WTC11 (cell line): ENCODE results near the gene DDI2. TPM values are rescaled to one million over a fixed set of nuclear protein-coding genes. Genes with fewer than 3 reads are reported as not detected.

ENCODE experiments used
- ATAC-seq: fragments of 200-7000 bp; cut with Tn5 transposase; 2 replicates; pipeline ENCODE4 v1.10.0; 2021; ENCODE audit warnings: mild to moderate bottlenecking, moderate library complexity
- CTCF ChIA-PET: fragments of 300-600 bp; sonication (Branson Sonifier 250); formaldehyde crosslinking; loops from one replicate; lab custom pipeline; 2021; ENCODE audit warnings: antibody characterized with exemption; lab: Charles Lee
- POLR2A ChIA-PET: fragments of 350-600 bp; sonication (Branson Sonifier 250); formaldehyde crosslinking; loops from one replicate; lab custom pipeline; 2021; ENCODE audit warnings: antibody characterized with exemption; lab: Charles Lee
- DNase-seq: peaks from one replicate; pipeline ENCODE4 v3.0.0; 2021; ENCODE audit warnings: low spot score
- H3K27ac Mint-ChIP-seq: 2 replicates; pipeline ENCODE4 v1.8.0; 2021; ENCODE audit warnings: mixed read lengths
- H3K27me3 Mint-ChIP-seq: 2 replicates; pipeline ENCODE4 v1.8.0; 2021; ENCODE audit warnings: low read depth, mild to moderate bottlenecking, moderate library complexity, mixed read lengths
- H3K36me3 Mint-ChIP-seq: 2 replicates; pipeline ENCODE4 v1.8.0; 2021; ENCODE audit warnings: mixed read lengths
- H3K4me1 Mint-ChIP-seq: 2 replicates; pipeline ENCODE4 v1.8.0; 2022; ENCODE audit warnings: mixed read lengths
- H3K4me3 Mint-ChIP-seq: 2 replicates; pipeline ENCODE4 v1.8.0; 2021; ENCODE audit warnings: mild to moderate bottlenecking, moderate library complexity, mixed read lengths
- H3K9me3 Mint-ChIP-seq: 2 replicates; pipeline ENCODE4 v1.8.0; 2021; ENCODE audit warnings: mixed read lengths
- ATF1 ChIP-seq: sonication (generic); formaldehyde crosslinking; IDR thresholded peaks from 2 replicates; pipeline ENCODE4 v1.8.1; 2023; ENCODE audit warnings: mild to moderate bottlenecking, moderate library complexity, missing genetic modification reagents
- ESRRA ChIP-seq: sonication (generic); formaldehyde crosslinking; IDR thresholded peaks from 2 replicates; pipeline ENCODE4 v1.8.1; 2022; ENCODE audit warnings: mild to moderate bottlenecking, missing genetic modification reagents, borderline replicate concordance
- ETV6 ChIP-seq: sonication (generic); formaldehyde crosslinking; IDR thresholded peaks from 2 replicates; pipeline ENCODE4 v1.8.1; 2022; ENCODE audit warnings: mild to moderate bottlenecking, missing genetic modification reagents
- FOXJ3 ChIP-seq: sonication (generic); formaldehyde crosslinking; IDR thresholded peaks from 2 replicates; pipeline ENCODE4 v1.9.0; 2021; ENCODE audit warnings: missing genetic modification reagents, mild to moderate bottlenecking, borderline replicate concordance
- FOXK1 ChIP-seq: sonication (generic); formaldehyde crosslinking; IDR thresholded peaks from 2 replicates; pipeline ENCODE4 v1.8.0; 2022; ENCODE audit warnings: mild to moderate bottlenecking, moderate library complexity, missing genetic modification reagents
- IRF2 ChIP-seq: sonication (generic); formaldehyde crosslinking; IDR thresholded peaks from 2 replicates; pipeline ENCODE4 v1.8.0; 2022; ENCODE audit warnings: low read depth, missing genetic modification reagents, borderline replicate concordance
- NR3C1 ChIP-seq: sonication (generic); formaldehyde crosslinking; conservative IDR thresholded peaks from 2 replicates; pipeline ENCODE4 v1.8.1; 2023; ENCODE audit warnings: low read depth, mild to moderate bottlenecking, missing genetic modification reagents
- TEAD4 ChIP-seq: sonication (generic); formaldehyde crosslinking; IDR thresholded peaks from 2 replicates; pipeline ENCODE4 v1.8.0; 2022; ENCODE audit warnings: mild to moderate bottlenecking, missing genetic modification reagents
- ZNF121 ChIP-seq: sonication (generic); formaldehyde crosslinking; IDR thresholded peaks from 2 replicates; pipeline ENCODE4 v1.8.0; 2023; ENCODE audit warnings: missing genetic modification reagents
- ZNF138 ChIP-seq: sonication (generic); formaldehyde crosslinking; conservative IDR thresholded peaks from 2 replicates; pipeline ENCODE4 v1.8.1; 2022; ENCODE audit warnings: mild to moderate bottlenecking, moderate library complexity, missing genetic modification reagents
- total RNA-seq: library from RNA; stranded (reverse); gene quantifications from 3 replicates; pipeline ENCODE4 v1.2.3, GENCODE V29; 2021
- TF ChIP-seq, protein P1 (sequence below): sonication (generic); formaldehyde crosslinking; IDR thresholded peaks from 2 replicates; pipeline ENCODE4 v1.8.0; 2023; ENCODE audit warnings: missing genetic modification reagents, mild to moderate bottlenecking, borderline replicate concordance
- TF ChIP-seq, protein P2 (sequence below): sonication (generic); formaldehyde crosslinking; conservative IDR thresholded peaks from 2 replicates; pipeline ENCODE4 v1.8.1; 2023; ENCODE audit warnings: mild to moderate bottlenecking, low read depth, missing genetic modification reagents, moderate library complexity
- TF ChIP-seq, protein P3 (sequence below): fragments of 200-600 bp; IDR thresholded peaks from 2 replicates; pipeline ENCODE4 v1.8.0; 2022; ENCODE audit warnings: antibody characterized with exemption
- TF ChIP-seq, protein P4 (sequence below): sonication (generic); formaldehyde crosslinking; IDR thresholded peaks from 2 replicates; pipeline ENCODE4 v1.8.1; 2022; ENCODE audit warnings: low read depth, mild to moderate bottlenecking, moderate library complexity, missing genetic modification reagents, borderline replicate concordance
- TF ChIP-seq, protein P5 (sequence below): sonication (generic); formaldehyde crosslinking; IDR thresholded peaks from 2 replicates; pipeline ENCODE4 v1.8.1; 2023; ENCODE audit warnings: mild to moderate bottlenecking, missing genetic modification reagents
- TF ChIP-seq, protein P6 (sequence below): fragments of 250-450 bp; sonication (Bioruptor Pico); IDR thresholded peaks from 2 replicates; pipeline ENCODE4 v1.9.0; 2021; ENCODE audit warnings: mild to moderate bottlenecking
- TF ChIP-seq, protein P7 (sequence below): fragments of 250-450 bp; sonication (Bioruptor Pico); IDR thresholded peaks from 2 replicates; pipeline ENCODE4 v1.9.0; 2021; ENCODE audit warnings: mild to moderate bottlenecking

DDI2 gene
- total RNA-seq, 1 experiment from 2014 or later: 34.2 TPM

DNA sequence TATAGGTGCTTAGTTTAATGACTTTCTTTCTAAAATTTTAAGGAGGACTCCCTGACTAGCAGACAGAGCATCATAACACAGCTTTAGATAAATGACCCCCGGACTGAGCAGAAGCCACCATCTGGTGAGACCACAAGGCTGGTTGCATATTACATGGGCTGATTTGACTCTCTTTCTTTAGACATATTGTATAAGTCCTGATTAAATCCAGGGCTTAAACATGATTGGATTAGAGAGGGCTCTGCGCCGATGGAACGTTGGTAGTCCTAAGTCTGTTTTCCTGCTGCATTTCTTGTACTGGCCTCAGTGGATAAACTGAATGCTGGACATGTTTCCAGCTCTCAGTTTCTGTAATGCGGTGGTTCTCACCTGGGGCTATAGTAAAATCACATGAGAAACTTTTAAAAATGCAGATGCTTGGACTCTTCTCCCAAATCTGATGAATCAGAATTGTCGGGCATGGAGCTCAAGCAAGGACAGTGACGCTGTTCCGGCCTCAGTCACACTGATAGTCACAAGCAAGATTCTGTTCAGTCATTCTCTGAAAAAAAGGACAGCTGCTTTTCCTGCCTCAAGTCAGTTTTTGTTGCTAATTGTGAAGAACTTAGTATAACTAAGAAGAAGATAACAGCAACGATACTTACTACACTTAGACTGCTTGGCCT is 16.6 kb downstream of the DDI2 start (continued):
- TF ChIP-seq, protein P1, sequence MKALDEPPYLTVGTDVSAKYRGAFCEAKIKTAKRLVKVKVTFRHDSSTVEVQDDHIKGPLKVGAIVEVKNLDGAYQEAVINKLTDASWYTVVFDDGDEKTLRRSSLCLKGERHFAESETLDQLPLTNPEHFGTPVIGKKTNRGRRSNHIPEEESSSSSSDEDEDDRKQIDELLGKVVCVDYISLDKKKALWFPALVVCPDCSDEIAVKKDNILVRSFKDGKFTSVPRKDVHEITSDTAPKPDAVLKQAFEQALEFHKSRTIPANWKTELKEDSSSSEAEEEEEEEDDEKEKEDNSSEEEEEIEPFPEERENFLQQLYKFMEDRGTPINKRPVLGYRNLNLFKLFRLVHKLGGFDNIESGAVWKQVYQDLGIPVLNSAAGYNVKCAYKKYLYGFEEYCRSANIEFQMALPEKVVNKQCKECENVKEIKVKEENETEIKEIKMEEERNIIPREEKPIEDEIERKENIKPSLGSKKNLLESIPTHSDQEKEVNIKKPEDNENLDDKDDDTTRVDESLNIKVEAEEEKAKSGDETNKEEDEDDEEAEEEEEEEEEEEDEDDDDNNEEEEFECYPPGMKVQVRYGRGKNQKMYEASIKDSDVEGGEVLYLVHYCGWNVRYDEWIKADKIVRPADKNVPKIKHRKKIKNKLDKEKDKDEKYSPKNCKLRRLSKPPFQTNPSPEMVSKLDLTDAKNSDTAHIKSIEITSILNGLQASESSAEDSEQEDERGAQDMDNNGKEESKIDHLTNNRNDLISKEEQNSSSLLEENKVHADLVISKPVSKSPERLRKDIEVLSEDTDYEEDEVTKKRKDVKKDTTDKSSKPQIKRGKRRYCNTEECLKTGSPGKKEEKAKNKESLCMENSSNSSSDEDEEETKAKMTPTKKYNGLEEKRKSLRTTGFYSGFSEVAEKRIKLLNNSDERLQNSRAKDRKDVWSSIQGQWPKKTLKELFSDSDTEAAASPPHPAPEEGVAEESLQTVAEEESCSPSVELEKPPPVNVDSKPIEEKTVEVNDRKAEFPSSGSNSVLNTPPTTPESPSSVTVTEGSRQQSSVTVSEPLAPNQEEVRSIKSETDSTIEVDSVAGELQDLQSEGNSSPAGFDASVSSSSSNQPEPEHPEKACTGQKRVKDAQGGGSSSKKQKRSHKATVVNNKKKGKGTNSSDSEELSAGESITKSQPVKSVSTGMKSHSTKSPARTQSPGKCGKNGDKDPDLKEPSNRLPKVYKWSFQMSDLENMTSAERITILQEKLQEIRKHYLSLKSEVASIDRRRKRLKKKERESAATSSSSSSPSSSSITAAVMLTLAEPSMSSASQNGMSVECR: no peak
- TF ChIP-seq, protein P2, sequence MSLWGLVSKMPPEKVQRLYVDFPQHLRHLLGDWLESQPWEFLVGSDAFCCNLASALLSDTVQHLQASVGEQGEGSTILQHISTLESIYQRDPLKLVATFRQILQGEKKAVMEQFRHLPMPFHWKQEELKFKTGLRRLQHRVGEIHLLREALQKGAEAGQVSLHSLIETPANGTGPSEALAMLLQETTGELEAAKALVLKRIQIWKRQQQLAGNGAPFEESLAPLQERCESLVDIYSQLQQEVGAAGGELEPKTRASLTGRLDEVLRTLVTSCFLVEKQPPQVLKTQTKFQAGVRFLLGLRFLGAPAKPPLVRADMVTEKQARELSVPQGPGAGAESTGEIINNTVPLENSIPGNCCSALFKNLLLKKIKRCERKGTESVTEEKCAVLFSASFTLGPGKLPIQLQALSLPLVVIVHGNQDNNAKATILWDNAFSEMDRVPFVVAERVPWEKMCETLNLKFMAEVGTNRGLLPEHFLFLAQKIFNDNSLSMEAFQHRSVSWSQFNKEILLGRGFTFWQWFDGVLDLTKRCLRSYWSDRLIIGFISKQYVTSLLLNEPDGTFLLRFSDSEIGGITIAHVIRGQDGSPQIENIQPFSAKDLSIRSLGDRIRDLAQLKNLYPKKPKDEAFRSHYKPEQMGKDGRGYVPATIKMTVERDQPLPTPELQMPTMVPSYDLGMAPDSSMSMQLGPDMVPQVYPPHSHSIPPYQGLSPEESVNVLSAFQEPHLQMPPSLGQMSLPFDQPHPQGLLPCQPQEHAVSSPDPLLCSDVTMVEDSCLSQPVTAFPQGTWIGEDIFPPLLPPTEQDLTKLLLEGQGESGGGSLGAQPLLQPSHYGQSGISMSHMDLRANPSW (CRISPR knock-in tag): no peak
- TF ChIP-seq, protein P3, sequence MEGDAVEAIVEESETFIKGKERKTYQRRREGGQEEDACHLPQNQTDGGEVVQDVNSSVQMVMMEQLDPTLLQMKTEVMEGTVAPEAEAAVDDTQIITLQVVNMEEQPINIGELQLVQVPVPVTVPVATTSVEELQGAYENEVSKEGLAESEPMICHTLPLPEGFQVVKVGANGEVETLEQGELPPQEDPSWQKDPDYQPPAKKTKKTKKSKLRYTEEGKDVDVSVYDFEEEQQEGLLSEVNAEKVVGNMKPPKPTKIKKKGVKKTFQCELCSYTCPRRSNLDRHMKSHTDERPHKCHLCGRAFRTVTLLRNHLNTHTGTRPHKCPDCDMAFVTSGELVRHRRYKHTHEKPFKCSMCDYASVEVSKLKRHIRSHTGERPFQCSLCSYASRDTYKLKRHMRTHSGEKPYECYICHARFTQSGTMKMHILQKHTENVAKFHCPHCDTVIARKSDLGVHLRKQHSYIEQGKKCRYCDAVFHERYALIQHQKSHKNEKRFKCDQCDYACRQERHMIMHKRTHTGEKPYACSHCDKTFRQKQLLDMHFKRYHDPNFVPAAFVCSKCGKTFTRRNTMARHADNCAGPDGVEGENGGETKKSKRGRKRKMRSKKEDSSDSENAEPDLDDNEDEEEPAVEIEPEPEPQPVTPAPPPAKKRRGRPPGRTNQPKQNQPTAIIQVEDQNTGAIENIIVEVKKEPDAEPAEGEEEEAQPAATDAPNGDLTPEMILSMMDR: no peak
- no peak for TF ChIP-seq ZNF138 (CRISPR knock-in tag)

DNA sequence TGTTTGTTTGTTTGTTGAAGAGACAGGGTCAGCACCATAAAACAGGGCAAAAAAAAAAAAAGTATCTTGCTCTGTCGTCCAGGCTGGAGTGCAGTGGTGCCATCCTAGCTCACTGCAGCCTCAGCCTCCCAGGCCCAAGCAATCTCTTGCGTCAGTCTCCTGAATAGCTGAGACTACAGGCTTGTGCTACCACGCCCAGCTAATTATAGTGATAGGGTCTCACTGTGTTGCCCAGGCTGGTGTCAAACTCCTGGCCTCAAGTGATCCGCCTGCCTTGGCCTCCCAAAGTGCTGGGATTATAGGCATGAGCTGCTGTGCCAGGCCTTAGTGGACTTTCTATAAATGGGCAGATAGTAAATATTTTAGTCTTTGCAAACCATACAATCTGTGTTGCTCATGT is 19.2 kb downstream of the DDI2 start:
- Mint-ChIP-seq H3K9me3 (no peaks in the 10 kb centered on the region), H3K27ac (no peak overlapping the region)

DNA sequence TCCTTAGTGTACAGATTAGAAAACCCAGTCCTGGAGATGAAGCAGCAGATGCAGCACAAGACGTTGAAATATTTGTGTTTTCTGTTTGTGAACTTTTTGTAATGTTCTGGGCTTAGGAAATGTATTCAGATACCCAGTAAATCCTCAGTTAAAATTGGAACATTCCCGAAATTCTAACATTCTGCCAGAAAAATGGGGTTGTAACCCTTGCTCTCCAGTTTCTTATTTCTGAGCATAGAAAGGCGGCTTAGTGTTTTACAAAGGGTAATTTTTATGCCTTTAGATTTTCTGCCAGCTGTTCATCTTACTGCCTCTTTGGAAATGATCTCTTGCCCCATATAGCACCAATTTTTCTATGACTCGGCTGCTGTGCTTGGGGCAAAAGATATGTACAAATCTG is 20.6 kb downstream of the DDI2 start:
- TF ChIP-seq FOXK1 (CRISPR knock-in tag) (no peak), FOXJ3 (CRISPR knock-in tag) (no peak), NR3C1 (CRISPR knock-in tag) (no peak), ETV6 (CRISPR knock-in tag) (no peak), IRF2 (no peak), TEAD4 (CRISPR knock-in tag) (no peak), ATF1 (CRISPR knock-in tag) (no peak)
- TF ChIP-seq, protein P4, sequence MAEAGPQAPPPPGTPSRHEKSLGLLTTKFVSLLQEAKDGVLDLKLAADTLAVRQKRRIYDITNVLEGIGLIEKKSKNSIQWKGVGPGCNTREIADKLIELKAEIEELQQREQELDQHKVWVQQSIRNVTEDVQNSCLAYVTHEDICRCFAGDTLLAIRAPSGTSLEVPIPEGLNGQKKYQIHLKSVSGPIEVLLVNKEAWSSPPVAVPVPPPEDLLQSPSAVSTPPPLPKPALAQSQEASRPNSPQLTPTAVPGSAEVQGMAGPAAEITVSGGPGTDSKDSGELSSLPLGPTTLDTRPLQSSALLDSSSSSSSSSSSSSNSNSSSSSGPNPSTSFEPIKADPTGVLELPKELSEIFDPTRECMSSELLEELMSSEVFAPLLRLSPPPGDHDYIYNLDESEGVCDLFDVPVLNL: no peak
- TF ChIP-seq, protein P5, sequence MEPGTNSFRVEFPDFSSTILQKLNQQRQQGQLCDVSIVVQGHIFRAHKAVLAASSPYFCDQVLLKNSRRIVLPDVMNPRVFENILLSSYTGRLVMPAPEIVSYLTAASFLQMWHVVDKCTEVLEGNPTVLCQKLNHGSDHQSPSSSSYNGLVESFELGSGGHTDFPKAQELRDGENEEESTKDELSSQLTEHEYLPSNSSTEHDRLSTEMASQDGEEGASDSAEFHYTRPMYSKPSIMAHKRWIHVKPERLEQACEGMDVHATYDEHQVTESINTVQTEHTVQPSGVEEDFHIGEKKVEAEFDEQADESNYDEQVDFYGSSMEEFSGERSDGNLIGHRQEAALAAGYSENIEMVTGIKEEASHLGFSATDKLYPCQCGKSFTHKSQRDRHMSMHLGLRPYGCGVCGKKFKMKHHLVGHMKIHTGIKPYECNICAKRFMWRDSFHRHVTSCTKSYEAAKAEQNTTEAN (CRISPR knock-in tag): no peak
- TF ChIP-seq, protein P6, sequence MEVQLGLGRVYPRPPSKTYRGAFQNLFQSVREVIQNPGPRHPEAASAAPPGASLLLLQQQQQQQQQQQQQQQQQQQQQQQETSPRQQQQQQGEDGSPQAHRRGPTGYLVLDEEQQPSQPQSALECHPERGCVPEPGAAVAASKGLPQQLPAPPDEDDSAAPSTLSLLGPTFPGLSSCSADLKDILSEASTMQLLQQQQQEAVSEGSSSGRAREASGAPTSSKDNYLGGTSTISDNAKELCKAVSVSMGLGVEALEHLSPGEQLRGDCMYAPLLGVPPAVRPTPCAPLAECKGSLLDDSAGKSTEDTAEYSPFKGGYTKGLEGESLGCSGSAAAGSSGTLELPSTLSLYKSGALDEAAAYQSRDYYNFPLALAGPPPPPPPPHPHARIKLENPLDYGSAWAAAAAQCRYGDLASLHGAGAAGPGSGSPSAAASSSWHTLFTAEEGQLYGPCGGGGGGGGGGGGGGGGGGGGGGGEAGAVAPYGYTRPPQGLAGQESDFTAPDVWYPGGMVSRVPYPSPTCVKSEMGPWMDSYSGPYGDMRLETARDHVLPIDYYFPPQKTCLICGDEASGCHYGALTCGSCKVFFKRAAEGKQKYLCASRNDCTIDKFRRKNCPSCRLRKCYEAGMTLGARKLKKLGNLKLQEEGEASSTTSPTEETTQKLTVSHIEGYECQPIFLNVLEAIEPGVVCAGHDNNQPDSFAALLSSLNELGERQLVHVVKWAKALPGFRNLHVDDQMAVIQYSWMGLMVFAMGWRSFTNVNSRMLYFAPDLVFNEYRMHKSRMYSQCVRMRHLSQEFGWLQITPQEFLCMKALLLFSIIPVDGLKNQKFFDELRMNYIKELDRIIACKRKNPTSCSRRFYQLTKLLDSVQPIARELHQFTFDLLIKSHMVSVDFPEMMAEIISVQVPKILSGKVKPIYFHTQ: no peak
- TF ChIP-seq, protein P7, sequence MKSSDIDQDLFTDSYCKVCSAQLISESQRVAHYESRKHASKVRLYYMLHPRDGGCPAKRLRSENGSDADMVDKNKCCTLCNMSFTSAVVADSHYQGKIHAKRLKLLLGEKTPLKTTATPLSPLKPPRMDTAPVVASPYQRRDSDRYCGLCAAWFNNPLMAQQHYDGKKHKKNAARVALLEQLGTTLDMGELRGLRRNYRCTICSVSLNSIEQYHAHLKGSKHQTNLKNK (CRISPR knock-in tag): no peak
- TF ChIP-seq, all 79 proteins: peak for 0
- H3K4me3 Mint-ChIP-seq: no peak overlapping the region
- H3K27ac Mint-ChIP-seq: no peak overlapping the region
- H3K4me1 Mint-ChIP-seq: no peaks in the 10 kb centered on the region
- H3K27me3 Mint-ChIP-seq: no peaks in the 10 kb centered on the region
- DNase-seq (no peak), ATAC-seq (no peak)
- ChIA-PET CTCF (interaction anchor here (0.6 kb wide), 1 partner anchor 86 kb away, joined by 4 read pairs; no protein-coding TSS in a partner anchor), POLR2A (interaction anchor here (0.5 kb wide), 1 partner anchor 27 kb away, joined by 3 read pairs; no protein-coding TSS in a partner anchor)
- H3K9me3 Mint-ChIP-seq: no peaks in the 10 kb centered on the region
- peaks cover 78% of the 10 kb centered on the region for H3K36me3 Mint-ChIP-seq

More for the DNA sequence above, 19.2 kb downstream of the DDI2 start:
- peak; percentile 88 for TF ChIP-seq ZNF121 (CRISPR knock-in tag)
- no peak for TF ChIP-seq ESRRA (CRISPR knock-in tag)
- TF ChIP-seq, all 79 proteins: peak for 1
- no peak for ATAC-seq
- no peak overlapping the region for H3K4me3 Mint-ChIP-seq
- H3K36me3 Mint-ChIP-seq: peaks cover 77% of the 10 kb centered on the region
- no peaks in the 10 kb centered on the region for H3K4me1 Mint-ChIP-seq
- H3K27me3 Mint-ChIP-seq: no peaks in the 10 kb centered on the region
- no peak for DNase-seq
- CTCF ChIA-PET: interaction anchor here (1.0 kb wide), 1 partner anchor 52 kb away, joined by 3 read pairs; no protein-coding TSS in a partner anchor
- POLR2A ChIA-PET: no interaction called here
